ENCODE results near the gene SETD9. TPM values are rescaled to one million over a fixed set of nuclear protein-coding genes. Genes with fewer than 3 reads are reported as not detected.

Gene SETD9
- total and polyA plus RNA-seq, 2 of the 13 experiments (the other 11 are each of a cell fraction or from before 2014, with no cell fraction given), result 4.8 to 17.8 TPM

DNA sequence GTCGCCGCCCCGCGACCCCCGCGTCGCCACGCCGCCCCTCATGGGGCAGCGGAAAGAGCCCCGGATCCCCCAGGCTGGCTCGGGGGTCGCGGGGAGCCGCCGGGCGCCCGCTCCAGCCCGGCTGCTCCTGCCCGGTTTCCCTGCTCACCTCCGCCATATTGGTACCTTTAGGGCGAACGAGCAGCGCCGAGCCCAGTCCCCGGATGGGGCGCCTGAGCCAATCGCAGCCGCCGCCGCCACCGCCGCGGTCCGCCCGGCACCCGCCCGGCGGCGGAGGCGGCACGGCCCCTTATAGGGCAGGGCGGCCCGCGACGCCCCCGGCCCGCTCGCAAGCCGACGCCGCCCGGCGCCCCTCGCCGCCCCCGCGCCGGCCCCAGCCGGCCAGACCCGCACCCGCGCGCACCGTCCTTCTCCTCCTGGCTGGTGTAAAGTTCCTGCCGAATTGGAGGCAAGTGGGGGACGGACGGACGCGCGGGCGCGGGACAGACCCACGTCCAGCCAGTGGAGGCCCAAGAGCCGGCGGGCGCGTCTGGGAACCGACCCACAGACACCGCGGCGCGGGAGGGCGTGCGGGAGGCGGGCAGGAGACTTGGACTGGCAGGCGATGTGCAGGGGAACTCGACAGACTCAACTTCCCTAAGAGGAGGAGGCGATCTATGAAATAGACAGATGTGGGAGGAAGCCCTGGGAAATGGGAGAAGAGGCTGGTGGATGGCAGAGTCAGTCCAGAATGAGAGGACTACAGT is 42.7 kb downstream of the SETD9 start, which contains the start of gene MIER3 (continued):
- TF ChIP-seq ZNF512 (CRISPR knock-in tag; IDR thresholded peaks at IDR 0.05) (0 out of 2 replicates have a peak, but pooled peaks have one; percentile 40), ZNF720 (CRISPR knock-in tag; IDR thresholded peaks at IDR 0.05) (no peak), TOE1 (CRISPR knock-in tag; IDR thresholded peaks at IDR 0.05) (no peak), NFE2L2 (IDR thresholded peaks at IDR 0.05; ENCODE audit: low read length) (no peak), ZNF781 (CRISPR knock-in tag; IDR thresholded peaks at IDR 0.05; ENCODE audit: borderline replicate concordance, not compliant biosample characterization) (no peak), EED (CRISPR knock-in tag; IDR thresholded peaks at IDR 0.05) (peak; percentile 50; the same call in 1 of the 2 replicates), GLMP (CRISPR knock-in tag; IDR thresholded peaks at IDR 0.05; ENCODE audit: borderline replicate concordance) (no peak), SP4 (CRISPR knock-in tag; IDR thresholded peaks at IDR 0.05) (no peak), IKZF4 (CRISPR knock-in tag; IDR thresholded peaks at IDR 0.05; ENCODE audit: borderline replicate concordance, low read depth, not compliant biosample characterization) (no peak), ZNF367 (CRISPR knock-in tag; IDR thresholded peaks at IDR 0.05; ENCODE audit: borderline replicate concordance) (no peak), CHCHD3 (CRISPR knock-in tag; IDR thresholded peaks at IDR 0.05) (no peak), ZNF572 (CRISPR knock-in tag; IDR thresholded peaks at IDR 0.05) (no peak), STAG1 (CRISPR knock-in tag; IDR thresholded peaks at IDR 0.05) (no peak), GATAD1 (CRISPR knock-in tag; IDR thresholded peaks at IDR 0.05) (peak; percentile 29; the same call in 1 of the 2 replicates), SAP130 (CRISPR knock-in tag; IDR thresholded peaks at IDR 0.05; ENCODE audit: low read depth) (0 out of 2 replicates have a peak, but pooled peaks have one; percentile 24), ZFP36L2 (CRISPR knock-in tag; IDR thresholded peaks at IDR 0.05) (no peak), CAMTA2 (CRISPR knock-in tag; IDR thresholded peaks at IDR 0.05; ENCODE audit: borderline replicate concordance) (no peak), ZNF83 (CRISPR knock-in tag; IDR thresholded peaks at IDR 0.05; ENCODE audit: borderline replicate concordance) (no peak), BATF2 (CRISPR knock-in tag; IDR thresholded peaks at IDR 0.05) (no peak), FOXA3 (CRISPR knock-in tag; IDR thresholded peaks at IDR 0.05) (no peak), HDAC2 (CRISPR knock-in tag; IDR thresholded peaks at IDR 0.05) (peak; percentile 39; the same call in 1 of the 2 replicates), HNRNPUL1 (IDR thresholded peaks at IDR 0.05; ENCODE audit: low read depth, low read length) (no peak), MXD3 (CRISPR knock-in tag; IDR thresholded peaks at IDR 0.05) (no peak), SIN3B (IDR thresholded peaks at IDR 0.05; ENCODE audit: low read length) (no peak), MAFK (conservative IDR thresholded peaks at IDR 0.05 in 1 of 2, IDR thresholded peaks at IDR 0.05 in 1 of 2; ENCODE audit: low read length in 2 of 2) (no peak), TRIM24 (CRISPR knock-in tag; IDR thresholded peaks at IDR 0.05) (no peak), U2AF2 (IDR thresholded peaks at IDR 0.05; ENCODE audit: low read depth, low read length) (no peak)
- TF ChIP-seq, protein P1, sequence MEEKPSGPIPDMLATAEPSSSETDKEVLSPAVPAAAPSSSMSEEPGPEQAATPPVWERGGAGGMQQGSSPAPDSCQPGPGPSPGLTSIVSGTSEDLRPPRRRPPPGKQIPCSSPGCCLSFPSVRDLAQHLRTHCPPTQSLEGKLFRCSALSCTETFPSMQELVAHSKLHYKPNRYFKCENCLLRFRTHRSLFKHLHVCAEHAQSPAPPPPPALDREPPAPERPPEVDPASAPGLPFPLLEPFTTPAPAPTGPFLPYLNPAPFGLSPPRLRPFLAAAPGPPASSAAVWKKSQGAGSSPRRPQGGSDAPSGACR (CRISPR knock-in tag; IDR thresholded peaks at IDR 0.05), result no peak

All from HepG2 (cell line).